Ovary (tissue), 3 donors: Measurements from ENCODE around the gene DRC1.

Experiments used
- POLR2A ChIP-seq: fragments of 450-650 bp; IDR thresholded peaks from one replicate; pipeline ENCODE4 v1.6.1; 2017; ENCODE audit warnings: antibody characterized with exemption, mild to moderate bottlenecking, moderate library complexity
- TF ChIP-seq, protein P1 (sequence below), 3 donors: fragments of 450-650 bp in 2 of 3; fragments of 200-600 bp in 1 of 3; IDR thresholded peaks; one replicate each; pipeline versions ENCODE4 v1.5.1 to v1.8.0; 2016 to 2022; ENCODE audit warnings: antibody characterized with exemption in 3 of 3, mild to moderate bottlenecking in 1 of 3
- donor health status: DM: no; HTN: no; CAD: no.

DNA sequence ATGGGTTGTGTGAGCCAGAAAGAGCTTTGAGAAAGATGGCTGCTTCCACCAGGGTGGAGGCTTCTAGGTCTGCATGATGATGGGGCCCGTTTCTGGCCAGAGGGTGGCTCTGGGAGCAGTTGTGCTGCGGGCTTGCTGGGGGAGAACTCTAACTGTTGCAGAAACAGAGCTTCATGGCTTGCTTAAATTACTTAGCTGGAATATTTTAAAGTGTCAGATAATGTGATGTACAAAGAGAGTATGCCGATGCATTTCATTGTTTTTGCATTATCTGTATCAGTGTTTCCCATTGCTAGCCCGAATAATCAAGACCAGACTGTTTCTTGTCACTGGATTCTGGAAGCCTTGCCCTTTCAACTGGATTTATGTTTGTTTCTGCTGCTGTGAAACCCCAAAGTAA, 6.3 kb upstream of the DRC1 start:
- TF ChIP-seq, protein P1, sequence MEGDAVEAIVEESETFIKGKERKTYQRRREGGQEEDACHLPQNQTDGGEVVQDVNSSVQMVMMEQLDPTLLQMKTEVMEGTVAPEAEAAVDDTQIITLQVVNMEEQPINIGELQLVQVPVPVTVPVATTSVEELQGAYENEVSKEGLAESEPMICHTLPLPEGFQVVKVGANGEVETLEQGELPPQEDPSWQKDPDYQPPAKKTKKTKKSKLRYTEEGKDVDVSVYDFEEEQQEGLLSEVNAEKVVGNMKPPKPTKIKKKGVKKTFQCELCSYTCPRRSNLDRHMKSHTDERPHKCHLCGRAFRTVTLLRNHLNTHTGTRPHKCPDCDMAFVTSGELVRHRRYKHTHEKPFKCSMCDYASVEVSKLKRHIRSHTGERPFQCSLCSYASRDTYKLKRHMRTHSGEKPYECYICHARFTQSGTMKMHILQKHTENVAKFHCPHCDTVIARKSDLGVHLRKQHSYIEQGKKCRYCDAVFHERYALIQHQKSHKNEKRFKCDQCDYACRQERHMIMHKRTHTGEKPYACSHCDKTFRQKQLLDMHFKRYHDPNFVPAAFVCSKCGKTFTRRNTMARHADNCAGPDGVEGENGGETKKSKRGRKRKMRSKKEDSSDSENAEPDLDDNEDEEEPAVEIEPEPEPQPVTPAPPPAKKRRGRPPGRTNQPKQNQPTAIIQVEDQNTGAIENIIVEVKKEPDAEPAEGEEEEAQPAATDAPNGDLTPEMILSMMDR (IDR thresholded peaks at IDR 0.05) = no peak
- TF ChIP-seq POLR2A = no peak
